Stimulated activated CD8-positive, alpha-beta memory T cell treated with anti-CD3 and anti-CD28 coated beads, Interleukin-15, amount 100 ng/mL, for 48 hours (primary cell): Measurements from ENCODE around the gene KIRREL3.

Source experiments
- DNase-seq, 2 donors: peaks; one replicate each; pipeline ENCODE4 v3.0.0-alpha.2; 2020; ENCODE audit warnings: low read depth in 2 of 2

KIRREL3 gene

GRCh38 chr11:126790550-126791081 lies 210.0 kb downstream of the KIRREL3 start:
- no peak for DNase-seq

GRCh38 chr11:126782810-126783209 lies 217.8 kb downstream of the KIRREL3 start:
- no peak for DNase-seq

DNA sequence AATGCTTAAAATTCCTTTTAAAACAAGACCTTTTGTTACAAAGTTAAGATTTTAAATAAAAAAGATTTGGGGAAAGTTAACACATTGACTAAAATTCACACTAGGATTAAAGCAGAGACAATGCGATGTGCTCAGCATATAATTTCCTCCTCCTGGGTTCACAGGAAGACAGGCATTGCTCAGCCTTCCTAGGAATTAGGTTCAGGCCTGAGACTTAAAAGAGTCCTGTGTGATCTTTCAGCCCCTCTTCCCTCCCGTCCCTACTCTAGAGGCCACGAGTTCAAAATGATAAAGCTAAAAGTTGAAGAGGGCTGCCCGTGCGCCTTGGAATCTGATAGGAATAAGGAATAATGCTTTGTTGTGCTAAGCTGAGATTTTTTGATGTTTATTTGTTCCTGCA lies 218.6 kb downstream of the KIRREL3 start:
- DNase-seq, result no peak

- DNase-seq, result no peak
Observed at GRCh38 chr11:126776119-126776518, 224.5 kb downstream of the KIRREL3 start.

- no peak for DNase-seq
Observed at GRCh38 chr11:126772267-126772666, 228.3 kb downstream of the KIRREL3 start.

GRCh38 chr11:126768702-126769101 lies 231.9 kb downstream of the KIRREL3 start:
- DNase-seq, result no peak

- DNase-seq, result no peak
Observed at GRCh38 chr11:126766440-126766839, 234.1 kb downstream of the KIRREL3 start.

GRCh38 chr11:126765196-126765595 lies 235.4 kb downstream of the KIRREL3 start:
- no peak for DNase-seq

- DNase-seq, result no peak
Observed at GRCh38 chr11:126764231-126764630, 236.3 kb downstream of the KIRREL3 start.

DNA sequence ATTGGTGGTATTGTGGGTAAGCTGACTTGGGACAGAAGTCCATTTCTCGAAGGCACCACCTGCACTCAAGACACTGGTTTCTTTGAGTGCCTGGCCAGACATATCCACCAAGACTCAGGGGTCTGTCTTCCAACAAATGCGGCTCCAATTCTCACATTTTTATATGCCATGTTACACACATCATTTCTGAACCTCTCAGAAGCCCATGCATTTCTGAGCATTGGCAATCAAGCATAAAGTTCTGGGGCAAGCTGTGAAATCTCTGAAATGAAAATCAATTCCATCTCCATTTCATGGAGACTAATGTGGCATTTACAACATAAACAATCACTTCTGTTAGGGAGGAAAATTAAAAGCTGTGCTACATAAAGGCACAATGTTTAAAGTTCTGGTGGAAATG lies 243.7 kb downstream of the KIRREL3 start:
- no peak for DNase-seq

- DNase-seq, result no peak
Observed at GRCh38 chr11:126756421-126756820, 244.1 kb downstream of the KIRREL3 start.

DNA sequence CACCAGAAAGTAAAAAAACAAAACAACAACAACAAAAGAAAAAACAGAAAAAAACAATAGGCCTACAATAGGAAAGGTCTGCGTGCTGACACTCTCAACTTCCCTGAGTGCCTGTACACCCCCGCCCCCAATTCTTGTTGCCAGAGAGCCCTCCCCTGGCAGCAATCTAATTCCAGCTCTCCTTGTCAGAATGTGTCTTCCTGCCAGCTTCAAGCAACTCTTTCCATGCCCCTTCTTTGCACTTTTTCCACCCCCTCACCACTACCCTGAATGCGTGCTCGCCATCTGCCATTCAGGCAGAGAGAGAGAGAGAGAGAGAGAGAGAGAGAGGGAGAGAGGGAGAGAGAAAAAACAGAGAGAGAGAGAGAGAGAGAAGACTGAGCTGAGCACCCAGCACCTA lies 245.0 kb downstream of the KIRREL3 start:
- no peak for DNase-seq

GRCh38 chr11:126754591-126755426 lies 245.8 kb downstream of the KIRREL3 start:
- DNase-seq, result no peak

- no peak for DNase-seq
Observed at GRCh38 chr11:126753990-126754389, 246.6 kb downstream of the KIRREL3 start.

DNA sequence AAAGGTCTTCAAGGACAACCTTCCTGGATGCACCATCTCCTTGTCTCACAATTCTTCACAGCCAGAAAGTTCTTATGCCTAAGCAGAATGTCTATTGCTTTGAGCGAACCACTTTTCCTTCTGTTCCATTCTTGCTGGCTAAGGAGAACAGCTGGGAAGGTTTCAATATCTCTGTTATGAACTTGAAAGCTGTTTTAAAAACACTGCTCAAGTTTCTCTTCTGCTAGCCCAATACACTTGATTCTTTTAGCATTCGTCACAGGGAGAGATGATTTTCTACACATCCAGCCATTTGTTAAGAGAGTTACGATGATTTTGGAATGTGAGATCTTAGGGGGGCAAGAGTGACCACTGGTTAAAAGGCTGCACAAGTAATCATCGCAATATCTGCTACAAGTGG lies 249.3 kb downstream of the KIRREL3 start:
- no peak for DNase-seq

GRCh38 chr11:126748793-126749192 lies 251.8 kb downstream of the KIRREL3 start:
- no peak for DNase-seq

- DNase-seq, result no peak
Observed at GRCh38 chr11:126748100-126748791, 252.3 kb downstream of the KIRREL3 start.

DNA sequence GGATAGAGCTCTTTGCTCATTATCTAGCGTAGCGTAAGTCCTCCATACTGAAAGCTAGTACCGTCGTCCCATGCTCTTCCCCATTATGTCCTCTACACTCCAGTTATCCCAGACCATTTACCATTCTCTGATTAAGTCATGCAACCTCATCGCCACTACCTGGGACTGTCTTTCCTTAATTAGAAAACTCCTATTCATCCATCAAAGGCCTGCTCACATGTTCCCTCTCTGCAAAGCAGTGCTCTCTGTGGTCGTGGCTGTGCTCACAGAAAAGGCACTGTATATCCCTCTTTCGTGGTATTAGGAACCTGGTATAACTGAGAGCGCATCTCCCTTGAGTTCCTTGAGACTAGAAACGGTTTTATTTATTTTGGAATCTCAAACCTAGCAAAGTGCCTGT lies 253.3 kb downstream of the KIRREL3 start:
- no peak for DNase-seq

DNA sequence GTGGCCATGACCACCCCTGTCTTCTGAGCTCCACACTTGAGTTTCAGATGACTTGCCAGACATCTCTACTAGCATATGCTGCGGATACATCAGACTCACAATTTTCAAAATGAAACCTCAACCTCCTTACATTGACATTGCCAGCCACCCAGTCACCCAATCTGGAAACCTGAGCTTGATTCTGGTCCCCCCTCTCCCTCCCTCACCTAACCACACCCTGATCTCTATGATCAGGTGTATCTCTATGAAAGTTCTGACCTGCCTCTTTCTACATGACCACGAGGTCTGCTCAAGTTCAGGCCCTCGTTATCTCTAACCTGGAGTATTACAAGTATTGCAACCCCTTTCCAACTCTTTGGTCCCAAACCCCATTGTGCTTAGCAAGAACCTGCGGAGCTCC lies 254.1 kb downstream of the KIRREL3 start:
- no peak for DNase-seq

GRCh38 chr11:126744699-126745098 lies 255.9 kb downstream of the KIRREL3 start:
- no peak for DNase-seq

GRCh38 chr11:126743628-126744027 lies 256.9 kb downstream of the KIRREL3 start:
- no peak for DNase-seq

DNA sequence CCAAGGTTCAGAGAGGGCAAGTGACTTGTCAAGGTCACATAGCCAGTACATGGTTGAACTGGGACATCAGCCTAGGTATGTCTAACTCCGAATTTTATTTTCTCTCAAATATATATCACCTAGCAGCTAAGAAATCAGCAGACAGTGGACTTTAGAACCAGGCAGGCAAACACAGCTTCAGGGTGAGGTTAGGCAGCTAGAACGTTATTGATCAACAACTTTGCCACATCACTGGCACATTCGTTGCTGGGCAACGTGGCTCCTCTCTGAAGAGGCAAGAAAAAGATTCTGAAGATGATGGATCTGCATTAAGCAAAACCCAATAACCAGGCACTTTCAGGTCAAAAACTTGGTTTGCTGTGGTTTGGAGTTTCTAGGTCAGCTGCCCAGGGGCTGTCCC lies 258.0 kb downstream of the KIRREL3 start:
- DNase-seq, result no peak

- no peak for DNase-seq
Observed at GRCh38 chr11:126740846-126741245, 259.7 kb downstream of the KIRREL3 start.
